ENCODE data around the gene FADS1. TPM values are rescaled to one million over a fixed set of nuclear protein-coding genes. Genes with fewer than 3 reads are reported as not detected.

The FADS1 gene
- total RNA-seq, 4 donors from 2014 or later: 7.3 to 58.6 (median 21.8) TPM

DNA sequence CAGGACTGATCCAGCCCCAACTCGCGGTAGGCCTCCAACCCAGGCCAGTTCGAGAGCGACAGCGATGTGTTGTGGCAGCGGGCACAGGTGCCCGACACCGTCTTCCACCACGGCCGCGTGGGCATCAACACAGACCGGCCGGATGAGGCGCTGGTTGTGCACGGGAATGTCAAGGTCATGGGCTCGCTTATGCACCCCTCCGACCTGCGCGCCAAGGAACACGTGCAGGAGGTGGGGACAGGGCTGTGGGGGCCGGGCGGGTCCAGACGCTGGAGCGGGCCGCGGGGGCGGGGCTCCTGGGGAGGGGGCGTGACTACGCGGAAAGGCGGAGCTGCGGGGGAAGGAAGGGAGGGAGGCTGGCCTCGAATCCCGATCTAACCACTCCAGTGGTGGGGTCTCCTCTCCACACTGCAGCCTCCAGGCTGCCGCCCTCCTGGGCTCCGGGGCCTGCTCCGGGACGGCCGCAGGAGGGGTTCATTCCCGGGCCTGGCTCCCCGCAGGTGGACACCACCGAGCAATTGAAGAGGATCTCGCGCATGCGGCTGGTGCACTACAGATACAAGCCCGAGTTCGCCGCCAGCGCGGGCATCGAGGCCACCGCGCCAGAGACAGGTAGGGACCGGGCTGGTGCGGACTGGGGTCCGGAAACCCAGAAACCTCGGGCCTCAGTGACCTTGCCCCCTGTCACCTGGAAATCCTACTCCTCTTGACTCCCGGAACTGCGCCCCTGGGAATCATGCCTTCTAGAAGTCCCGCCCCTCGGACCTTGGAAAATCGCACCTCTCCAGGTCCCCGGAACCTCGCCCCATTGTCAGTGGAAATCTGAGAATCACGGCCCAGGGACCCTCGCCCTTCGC, 39.3 kb downstream of the FADS1 start:
- intact Hi-C loops (cut with DNase I; ENCODE audit: low total_unique reads): no loop called here
- WGBS, 2 donors: 28 to 46% methylated on average over 27 to 53 of the region's 67 CpGs
- TF ChIP-seq POLR2A (IDR thresholded peaks at IDR 0.05): no peak
- TF ChIP-seq, protein P1, sequence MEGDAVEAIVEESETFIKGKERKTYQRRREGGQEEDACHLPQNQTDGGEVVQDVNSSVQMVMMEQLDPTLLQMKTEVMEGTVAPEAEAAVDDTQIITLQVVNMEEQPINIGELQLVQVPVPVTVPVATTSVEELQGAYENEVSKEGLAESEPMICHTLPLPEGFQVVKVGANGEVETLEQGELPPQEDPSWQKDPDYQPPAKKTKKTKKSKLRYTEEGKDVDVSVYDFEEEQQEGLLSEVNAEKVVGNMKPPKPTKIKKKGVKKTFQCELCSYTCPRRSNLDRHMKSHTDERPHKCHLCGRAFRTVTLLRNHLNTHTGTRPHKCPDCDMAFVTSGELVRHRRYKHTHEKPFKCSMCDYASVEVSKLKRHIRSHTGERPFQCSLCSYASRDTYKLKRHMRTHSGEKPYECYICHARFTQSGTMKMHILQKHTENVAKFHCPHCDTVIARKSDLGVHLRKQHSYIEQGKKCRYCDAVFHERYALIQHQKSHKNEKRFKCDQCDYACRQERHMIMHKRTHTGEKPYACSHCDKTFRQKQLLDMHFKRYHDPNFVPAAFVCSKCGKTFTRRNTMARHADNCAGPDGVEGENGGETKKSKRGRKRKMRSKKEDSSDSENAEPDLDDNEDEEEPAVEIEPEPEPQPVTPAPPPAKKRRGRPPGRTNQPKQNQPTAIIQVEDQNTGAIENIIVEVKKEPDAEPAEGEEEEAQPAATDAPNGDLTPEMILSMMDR (IDR thresholded peaks at IDR 0.05): no peak
- H3K4me3 ChIP-seq (ENCODE audit: low read depth, poor library complexity, severe bottlenecking): no peak overlapping the region
- no peak for DNase-seq (ENCODE audit: low spot score in 2 of 2)

DNA sequence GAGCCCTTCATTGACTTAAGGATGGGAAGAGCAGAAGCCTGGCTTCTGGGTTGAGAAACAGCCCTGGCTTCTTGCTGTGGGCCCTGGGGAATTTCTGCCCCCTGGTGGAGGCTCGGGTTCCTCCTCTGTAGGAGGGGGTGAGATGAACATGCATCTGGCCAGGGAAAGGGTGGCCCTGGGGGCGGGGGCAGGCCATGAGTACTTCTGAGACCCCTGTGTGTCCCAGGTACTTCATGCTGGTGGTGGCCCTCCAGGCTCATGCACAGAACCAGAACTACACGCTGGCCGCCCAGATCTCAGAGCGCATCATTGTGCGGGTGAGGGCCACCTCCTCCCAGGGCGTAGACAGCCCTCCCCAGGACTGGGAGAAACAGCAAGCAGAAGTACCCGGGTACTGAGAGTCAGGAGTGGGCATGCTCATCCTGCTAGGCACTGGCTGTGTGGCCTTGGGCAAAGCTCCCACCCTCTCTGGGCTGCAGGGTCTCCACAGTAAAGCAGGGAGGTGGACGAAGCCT, 40.2 kb downstream of the FADS1 start:
- WGBS, 2 donors: 63 to 64% methylated on average over 9 of the region's 9 CpGs
- H3K4me3 ChIP-seq (ENCODE audit: low read depth, poor library complexity, severe bottlenecking): no peak overlapping the region
- intact Hi-C loops (cut with DNase I; ENCODE audit: low total_unique reads): no loop called here

DNA sequence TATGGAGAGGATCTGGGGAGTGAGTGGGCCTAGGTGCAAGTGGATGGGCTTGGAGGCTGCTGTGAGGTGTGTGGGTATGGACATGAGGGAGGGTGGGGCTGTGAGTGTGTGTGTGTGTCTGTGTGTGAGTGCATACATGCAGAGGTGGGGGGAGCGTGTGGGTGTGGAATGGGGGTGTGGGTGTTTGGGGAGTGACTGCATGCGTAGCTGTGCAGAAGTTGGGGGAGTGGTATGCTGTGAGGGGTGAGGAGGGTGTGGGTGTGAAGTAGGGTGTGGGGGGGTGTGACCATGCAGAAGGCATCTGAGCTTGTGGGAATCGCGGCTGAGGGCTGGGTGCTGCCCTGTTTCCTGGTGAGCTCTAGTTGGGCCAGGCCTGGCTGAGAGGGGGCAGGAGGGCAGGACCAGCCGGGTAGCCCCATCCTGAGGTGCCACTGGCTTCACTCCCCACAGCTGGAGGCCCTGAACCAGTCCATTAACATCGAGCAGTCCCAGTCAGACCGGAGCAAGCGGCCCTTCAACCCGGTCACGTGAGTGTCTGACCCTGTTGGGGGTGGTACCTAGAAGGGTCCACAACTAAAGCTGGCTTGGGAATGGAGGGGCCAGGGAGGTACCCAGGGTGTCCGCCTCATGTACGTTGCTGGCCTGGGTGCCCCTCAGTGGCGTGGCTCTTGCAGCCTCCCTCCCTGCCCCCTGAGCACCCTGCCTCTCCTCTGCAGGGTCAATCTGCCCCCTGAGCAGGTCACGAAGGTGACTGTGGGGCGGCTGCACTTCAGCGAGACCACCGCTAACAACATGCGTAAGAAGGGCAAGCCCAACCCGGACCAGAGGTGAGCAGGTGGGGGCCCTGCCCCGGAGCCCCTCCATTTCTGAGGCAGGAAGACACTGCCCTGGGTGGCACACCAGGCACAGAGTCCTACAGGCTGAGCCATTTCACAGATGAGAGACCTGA, 40.9 kb downstream of the FADS1 start:
- DNase-seq (ENCODE audit: low spot score in 2 of 2): no peak
- no peak overlapping the region for H3K4me3 ChIP-seq (ENCODE audit: low read depth, poor library complexity, severe bottlenecking)
- intact Hi-C loops (cut with DNase I; ENCODE audit: low total_unique reads): no loop called here
- 75 to 76% methylated on average over 13 to 17 of the region's 20 CpGs for WGBS, 2 donors
- TF ChIP-seq, protein P1 (IDR thresholded peaks at IDR 0.05): no peak
- TF ChIP-seq POLR2A (IDR thresholded peaks at IDR 0.05): no peak

More for the DNA sequence above, 40.2 kb downstream of the FADS1 start:
- no peak for DNase-seq (ENCODE audit: low spot score in 2 of 2)
- TF ChIP-seq, protein P1 (IDR thresholded peaks at IDR 0.05): no peak
- TF ChIP-seq POLR2A (IDR thresholded peaks at IDR 0.05): no peak

DNA sequence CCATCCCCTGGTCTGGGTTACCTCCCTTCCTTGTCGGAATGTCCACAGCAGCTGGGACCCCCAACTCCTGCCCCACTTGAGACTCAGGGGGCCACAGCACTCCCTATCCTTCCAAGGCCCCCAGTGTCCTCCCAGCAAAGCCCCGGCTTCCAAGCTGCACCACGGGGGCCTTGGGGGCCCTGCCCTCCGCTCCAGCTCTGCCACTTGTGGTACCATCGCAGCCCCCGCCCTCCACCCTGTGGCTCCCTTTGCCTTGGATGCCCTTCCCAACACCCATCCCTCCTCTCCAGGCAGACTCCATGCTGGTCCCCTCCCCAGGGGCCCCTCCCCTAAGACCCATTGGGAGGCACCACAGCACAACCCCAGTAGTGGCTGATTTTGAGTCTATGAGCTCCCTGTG, 41.7 kb downstream of the FADS1 start:
- no peak for DNase-seq (ENCODE audit: low spot score in 2 of 2)
- intact Hi-C loops (cut with DNase I; ENCODE audit: low total_unique reads): no loop called here
- WGBS, 2 donors: 95 to 97% methylated on average over 6 of the region's 6 CpGs
- H3K4me3 ChIP-seq (ENCODE audit: low read depth, poor library complexity, severe bottlenecking): no peak overlapping the region
- TF ChIP-seq, protein P1 (IDR thresholded peaks at IDR 0.05): no peak
- no peak for TF ChIP-seq POLR2A (IDR thresholded peaks at IDR 0.05)

DNA sequence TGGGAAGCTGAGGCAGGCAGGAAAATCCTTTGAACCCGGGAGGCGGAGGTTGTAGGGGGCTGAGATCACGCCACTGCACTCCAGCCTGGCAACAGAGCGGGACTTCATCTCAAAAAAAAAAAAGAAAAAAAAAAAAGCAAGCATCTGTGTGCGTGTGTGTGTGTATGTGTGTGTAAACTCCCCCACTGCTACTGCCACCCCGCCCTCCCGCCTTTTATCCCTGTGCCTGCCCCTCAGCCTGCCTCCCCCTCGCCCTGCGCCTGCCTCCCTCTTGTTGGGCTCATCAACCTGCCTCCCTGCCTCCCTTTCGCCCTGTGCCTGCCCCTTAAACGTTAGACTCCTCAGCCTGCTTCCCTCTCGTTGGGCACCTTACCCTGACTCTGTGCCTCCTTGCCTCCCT, 42.4 kb downstream of the FADS1 start:
- intact Hi-C loops (cut with DNase I; ENCODE audit: low total_unique reads): no loop called here
- no peak for DNase-seq (ENCODE audit: low spot score in 2 of 2)
- WGBS, 2 donors: 79 to 86% methylated on average over 12 of the region's 12 CpGs
- TF ChIP-seq, protein P1 (IDR thresholded peaks at IDR 0.05): no peak
- TF ChIP-seq POLR2A (IDR thresholded peaks at IDR 0.05): no peak
- H3K4me3 ChIP-seq (ENCODE audit: low read depth, poor library complexity, severe bottlenecking): no peak overlapping the region
